GM23338 (cell line): ENCODE measurements around the gene RASA3. TPM values are rescaled to one million over a fixed set of nuclear protein-coding genes. Genes with fewer than 3 reads are reported as not detected.

Source experiments
- ATAC-seq: fragments of 200-7000 bp; cut with Tn5 transposase; 3 replicates; pipeline ENCODE4 v1.9.1; 2020
- DNase-seq: peaks from one replicate; pipeline ENCODE4 v3.0.0-alpha.2; 2015; ENCODE audit warnings: low spot score
- H2AFZ ChIP-seq: fragments of 200-600 bp; sonication (generic); 2 replicates; pipeline ENCODE4 v1.8.0; 2016; ENCODE audit warnings: antibody characterized with exemption, mild to moderate bottlenecking, moderate library complexity
- H3F3A ChIP-seq: fragments of 200-600 bp; sonication (generic); replicated peaks from 2 replicates; pipeline ENCODE4 v1.8.0; 2017; ENCODE audit warnings: antibody characterized with exemption, mixed run types, low read depth
- H3K27ac ChIP-seq: fragments of 200-600 bp; sonication (generic); 2 replicates; pipeline ENCODE4 v1.6.1; 2016; ENCODE audit warnings: low read depth
- H3K27me3 ChIP-seq: fragments of 200-600 bp; sonication (generic); 2 replicates; pipeline ENCODE4 v1.8.0; 2016; ENCODE audit warnings: mild to moderate bottlenecking, mixed run types, moderate library complexity; ENCODE audit not compliant: insufficient read depth
- H3K36me3 ChIP-seq: fragments of 200-600 bp; sonication (generic); 2 replicates; pipeline ENCODE4 v1.8.0; 2016; ENCODE audit warnings: mild to moderate bottlenecking; ENCODE audit not compliant: insufficient read depth
- H3K4me1 ChIP-seq: fragments of 200-600 bp; sonication (generic); 2 replicates; pipeline ENCODE4 v1.8.0; 2016; ENCODE audit warnings: mild to moderate bottlenecking, moderate library complexity; ENCODE audit not compliant: insufficient read depth
- H3K4me2 ChIP-seq: fragments of 200-600 bp; sonication (generic); 2 replicates; pipeline ENCODE4 v1.7.1; 2017; ENCODE audit warnings: mixed run types
- H3K4me3 ChIP-seq: fragments of 200-600 bp; sonication (generic); 2 replicates; pipeline ENCODE4 v1.6.1; 2016; ENCODE audit warnings: mixed run types
- H3K79me2 ChIP-seq: fragments of 200-600 bp; sonication (generic); replicated peaks from 2 replicates; pipeline ENCODE4 v1.8.0; 2017; ENCODE audit warnings: mild to moderate bottlenecking; ENCODE audit not compliant: insufficient read depth
- H3K9me2 ChIP-seq: fragments of 200-600 bp; sonication (generic); 2 replicates; pipeline ENCODE4 v1.8.0; 2017; ENCODE audit not compliant: insufficient read depth
- H4K20me1 ChIP-seq: fragments of 200-600 bp; sonication (generic); replicated peaks from 2 replicates; pipeline ENCODE4 v1.8.0; 2017; ENCODE audit warnings: mild to moderate bottlenecking; ENCODE audit not compliant: insufficient read depth
- H3K27ac Mint-ChIP-seq: 2 replicates; pipeline ENCODE4 v1.8.0; 2020; ENCODE audit warnings: inconsistent platforms, mild to moderate bottlenecking, moderate library complexity, mixed read lengths
- H3K27me3 Mint-ChIP-seq: 3 replicates; pipeline ENCODE4 v1.8.0; 2022; ENCODE audit warnings: low read depth, mild to moderate bottlenecking, moderate library complexity, mixed read lengths, inconsistent platforms; ENCODE audit not compliant: insufficient read depth, poor library complexity
- H3K36me3 Mint-ChIP-seq: 3 replicates; pipeline ENCODE4 v1.8.0; 2021; ENCODE audit warnings: low read depth, mild to moderate bottlenecking, inconsistent platforms, moderate library complexity, mixed read lengths
- H3K4me1 Mint-ChIP-seq: 3 replicates; pipeline ENCODE4 v1.8.0; 2020; ENCODE audit warnings: mild to moderate bottlenecking, inconsistent platforms, mixed read lengths
- H3K4me3 Mint-ChIP-seq: 3 replicates; pipeline ENCODE4 v1.8.0; 2021; ENCODE audit warnings: moderate library complexity, mild to moderate bottlenecking, inconsistent platforms, mixed read lengths
- H3K9me3 Mint-ChIP-seq: 3 replicates; pipeline ENCODE4 v1.8.0; 2020; ENCODE audit warnings: moderate library complexity, mild to moderate bottlenecking, inconsistent platforms, mixed read lengths
- CREB1 ChIP-seq: fragments of 250-450 bp; sonication (Bioruptor Pico); IDR thresholded peaks from 2 replicates; pipeline ENCODE4 v1.5.0; 2020; ENCODE audit warnings: low read depth, mild to moderate bottlenecking, moderate library complexity
- EZH2 ChIP-seq: fragments of 200-600 bp; sonication (generic); IDR thresholded peaks from one replicate; pipeline ENCODE4 v1.8.0; 2017; ENCODE audit warnings: antibody characterized with exemption, mild to moderate bottlenecking, low read depth; ENCODE audit not compliant: unreplicated experiment
- EZH2phosphoT487 ChIP-seq: fragments of 200-600 bp; sonication (generic); IDR thresholded peaks from one replicate; pipeline ENCODE4 v1.8.1; 2018; ENCODE audit warnings: antibody characterized with exemption; ENCODE audit not compliant: unreplicated experiment
- JUNB ChIP-seq: IDR thresholded peaks from one replicate; pipeline ENCODE4 v1.6.1; 2016; ENCODE audit warnings: antibody characterized with exemption; ENCODE audit not compliant: unreplicated experiment
- NANOG ChIP-seq: IDR thresholded peaks from 2 replicates; pipeline ENCODE4 v1.6.1; 2016; ENCODE audit warnings: antibody characterized with exemption, borderline replicate concordance
- POLR2AphosphoS5 ChIP-seq: IDR thresholded peaks from 2 replicates; pipeline ENCODE4 v1.6.1; 2016; ENCODE audit warnings: antibody characterized with exemption, low read depth
- STAT1 ChIP-seq: IDR thresholded peaks from one replicate; pipeline ENCODE4 v1.6.1; 2016; ENCODE audit warnings: antibody characterized with exemption; ENCODE audit not compliant: unreplicated experiment
- ZNF114 ChIP-seq: fragments of 250-450 bp; sonication (Bioruptor Pico); IDR thresholded peaks from 2 replicates; pipeline ENCODE4 v1.5.0; 2020; ENCODE audit warnings: mild to moderate bottlenecking, moderate library complexity
- polyA plus RNA-seq: library from polyadenylated mRNA; unstranded; fragments of >200 nt; fragmentation: Nextera tagmentation; extraction: Ambion mirVana; gene quantifications from 2 replicates; pipeline ENCODE4 v1.2.1, GENCODE V29; 2016
- total RNA-seq: library from RNA; depleted of rRNA; stranded (reverse); fragments of >200 nt; shearing (Covaris generic); gene quantifications from 2 replicates; pipeline ENCODE4 v1.2.3, GENCODE V29; 2014
- TF ChIP-seq, protein P1 (sequence below), 2 experiments: fragments of 200-600 bp in 1 of 2; sonication (generic) in 1 of 2; conservative IDR thresholded peaks; 2 replicates each; pipeline versions ENCODE4 v1.5.1 to v1.6.1; 2016 to 2017; ENCODE audit warnings: antibody characterized with exemption in 2 of 2, low read depth in 2 of 2, mild to moderate bottlenecking in 2 of 2, moderate library complexity in 1 of 2
- TF ChIP-seq, protein P2 (sequence below): fragments of 250-450 bp; sonication (Bioruptor Pico); IDR thresholded peaks from 2 replicates; pipeline ENCODE4 v1.5.0; 2020; ENCODE audit warnings: mild to moderate bottlenecking, moderate library complexity

The RASA3 gene
- total and polyA plus RNA-seq, 2 experiments from 2014 or later = 11.2 to 20.7 TPM

DNA sequence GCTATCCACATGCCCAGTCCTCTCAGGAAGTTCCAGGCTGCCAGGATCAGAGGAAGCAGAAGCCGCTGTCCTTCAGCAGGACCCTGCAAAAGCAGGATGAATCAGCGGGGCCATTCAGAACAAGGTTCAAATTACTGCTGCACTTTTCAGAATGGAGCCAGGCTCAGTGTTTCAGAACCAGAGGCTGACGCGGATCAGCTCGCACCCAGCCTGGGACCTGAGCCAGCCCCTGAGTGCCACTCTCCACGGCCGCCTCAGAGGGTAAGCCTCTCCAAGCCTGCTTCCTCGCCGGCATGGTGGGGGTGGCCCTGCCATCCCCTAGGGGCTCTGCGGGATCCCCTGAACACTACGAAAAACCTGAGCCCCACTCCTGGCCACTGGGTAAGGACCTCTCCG is 24.7 kb downstream of the RASA3 start:
- peaks cover 7% of the 10 kb centered on the region; the same call in 1 of the 2 replicates for H3K4me1 ChIP-seq
- DNase-seq (no peak), ATAC-seq (no peak)
- H3K79me2 ChIP-seq = peaks cover 68% of the 10 kb centered on the region
- peaks cover 3% of the 10 kb centered on the region; the same call in 2 of the 3 replicates for H3K9me3 Mint-ChIP-seq
- H3K4me3 Mint-ChIP-seq = no peak overlapping the region
- no peaks in the 10 kb centered on the region; the same call in 1 of the 2 replicates for H4K20me1 ChIP-seq
- H3K4me3 ChIP-seq = no peak overlapping the region
- H3K36me3 ChIP-seq = no peaks in the 10 kb centered on the region
- no peaks in the 10 kb centered on the region for H3K27me3 ChIP-seq
- TF ChIP-seq ZNF114 (CRISPR knock-in tag) (no peak), JUNB (no peak), EZH2 (no peak), CREB1 (CRISPR knock-in tag) (no peak), POLR2AphosphoS5 (no peak)
- TF ChIP-seq, protein P1, sequence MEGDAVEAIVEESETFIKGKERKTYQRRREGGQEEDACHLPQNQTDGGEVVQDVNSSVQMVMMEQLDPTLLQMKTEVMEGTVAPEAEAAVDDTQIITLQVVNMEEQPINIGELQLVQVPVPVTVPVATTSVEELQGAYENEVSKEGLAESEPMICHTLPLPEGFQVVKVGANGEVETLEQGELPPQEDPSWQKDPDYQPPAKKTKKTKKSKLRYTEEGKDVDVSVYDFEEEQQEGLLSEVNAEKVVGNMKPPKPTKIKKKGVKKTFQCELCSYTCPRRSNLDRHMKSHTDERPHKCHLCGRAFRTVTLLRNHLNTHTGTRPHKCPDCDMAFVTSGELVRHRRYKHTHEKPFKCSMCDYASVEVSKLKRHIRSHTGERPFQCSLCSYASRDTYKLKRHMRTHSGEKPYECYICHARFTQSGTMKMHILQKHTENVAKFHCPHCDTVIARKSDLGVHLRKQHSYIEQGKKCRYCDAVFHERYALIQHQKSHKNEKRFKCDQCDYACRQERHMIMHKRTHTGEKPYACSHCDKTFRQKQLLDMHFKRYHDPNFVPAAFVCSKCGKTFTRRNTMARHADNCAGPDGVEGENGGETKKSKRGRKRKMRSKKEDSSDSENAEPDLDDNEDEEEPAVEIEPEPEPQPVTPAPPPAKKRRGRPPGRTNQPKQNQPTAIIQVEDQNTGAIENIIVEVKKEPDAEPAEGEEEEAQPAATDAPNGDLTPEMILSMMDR (conservative IDR thresholded peaks at IDR 0.05; ENCODE audit: low read depth in 2 of 2) = no peak
- H2AFZ ChIP-seq = no peak overlapping the region
- H3F3A ChIP-seq = no peaks in the 10 kb centered on the region
- H3K27me3 Mint-ChIP-seq = peaks cover 13% of the 10 kb centered on the region
- H3K4me1 Mint-ChIP-seq = peaks cover 36% of the 10 kb centered on the region
- H3K27ac ChIP-seq = no peak overlapping the region; the same call in 1 of the 2 replicates
- H3K27ac Mint-ChIP-seq = no peak overlapping the region; the same call in 1 of the 2 replicates
- peaks cover 2% of the 10 kb centered on the region; the same call in 1 of the 3 replicates for H3K36me3 Mint-ChIP-seq
- H3K4me2 ChIP-seq = no peak overlapping the region
- H3K9me2 ChIP-seq = no peaks in the 10 kb centered on the region

DNA sequence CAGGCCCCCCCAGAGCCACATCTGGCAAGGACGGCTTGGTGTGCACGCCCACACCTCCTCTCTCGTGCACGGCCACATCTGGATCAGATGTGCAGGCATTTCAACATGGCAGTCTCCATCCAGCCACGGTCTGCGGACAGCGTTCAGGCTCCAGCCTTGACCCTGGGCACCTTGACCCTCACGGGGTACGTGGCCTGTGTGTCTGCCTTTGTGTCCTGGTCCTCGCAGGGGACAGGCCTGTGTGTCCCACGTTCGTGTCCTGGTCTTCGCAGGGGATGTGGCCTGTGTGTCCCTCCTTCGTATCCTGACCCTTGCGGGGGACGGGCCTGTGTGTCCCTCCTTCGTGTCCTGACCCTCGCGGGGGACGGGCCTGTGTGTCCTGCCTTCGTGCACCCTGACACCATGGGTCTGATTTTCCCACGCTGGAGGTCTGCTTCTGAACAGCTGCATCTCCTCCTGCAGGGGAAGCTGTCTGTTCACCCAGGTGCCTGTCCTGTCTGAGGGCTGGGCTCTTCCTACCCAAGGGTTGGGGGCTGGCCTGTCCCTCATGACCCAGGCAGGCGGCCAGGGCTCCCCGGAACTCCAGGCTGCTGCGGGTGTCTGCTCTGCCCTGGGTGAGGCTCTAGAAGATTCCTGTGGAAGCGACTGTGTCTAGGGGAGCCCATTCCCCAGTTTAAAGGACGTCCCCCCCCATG is 25.3 kb downstream of the RASA3 start:
- ATAC-seq = no peak
- H3K36me3 ChIP-seq = no peaks in the 10 kb centered on the region
- no peaks in the 10 kb centered on the region for H3F3A ChIP-seq
- H2AFZ ChIP-seq = no peak overlapping the region
- H3K9me2 ChIP-seq = no peaks in the 10 kb centered on the region
- H3K27ac ChIP-seq = no peak overlapping the region; the same call in 1 of the 2 replicates
- no peak overlapping the region for H3K4me2 ChIP-seq
- Mint-ChIP-seq H3K27me3 (peaks cover 9% of the 10 kb centered on the region), H3K27ac (no peak overlapping the region), H3K4me1 (peaks cover 30% of the 10 kb centered on the region), H3K9me3 (peaks cover 3% of the 10 kb centered on the region; the same call in 2 of the 3 replicates), H3K36me3 (peaks cover 2% of the 10 kb centered on the region; the same call in 1 of the 3 replicates), H3K4me3 (no peak overlapping the region)
- peaks cover 1% of the 10 kb centered on the region; the same call in 1 of the 2 replicates for H3K4me1 ChIP-seq
- no peak for DNase-seq
- peaks cover 68% of the 10 kb centered on the region for H3K79me2 ChIP-seq
- no peak overlapping the region for H3K4me3 ChIP-seq
- no peaks in the 10 kb centered on the region for H3K27me3 ChIP-seq
- no peaks in the 10 kb centered on the region; the same call in 1 of the 2 replicates for H4K20me1 ChIP-seq
- TF ChIP-seq EZH2 = no peak
- TF ChIP-seq, protein P2, sequence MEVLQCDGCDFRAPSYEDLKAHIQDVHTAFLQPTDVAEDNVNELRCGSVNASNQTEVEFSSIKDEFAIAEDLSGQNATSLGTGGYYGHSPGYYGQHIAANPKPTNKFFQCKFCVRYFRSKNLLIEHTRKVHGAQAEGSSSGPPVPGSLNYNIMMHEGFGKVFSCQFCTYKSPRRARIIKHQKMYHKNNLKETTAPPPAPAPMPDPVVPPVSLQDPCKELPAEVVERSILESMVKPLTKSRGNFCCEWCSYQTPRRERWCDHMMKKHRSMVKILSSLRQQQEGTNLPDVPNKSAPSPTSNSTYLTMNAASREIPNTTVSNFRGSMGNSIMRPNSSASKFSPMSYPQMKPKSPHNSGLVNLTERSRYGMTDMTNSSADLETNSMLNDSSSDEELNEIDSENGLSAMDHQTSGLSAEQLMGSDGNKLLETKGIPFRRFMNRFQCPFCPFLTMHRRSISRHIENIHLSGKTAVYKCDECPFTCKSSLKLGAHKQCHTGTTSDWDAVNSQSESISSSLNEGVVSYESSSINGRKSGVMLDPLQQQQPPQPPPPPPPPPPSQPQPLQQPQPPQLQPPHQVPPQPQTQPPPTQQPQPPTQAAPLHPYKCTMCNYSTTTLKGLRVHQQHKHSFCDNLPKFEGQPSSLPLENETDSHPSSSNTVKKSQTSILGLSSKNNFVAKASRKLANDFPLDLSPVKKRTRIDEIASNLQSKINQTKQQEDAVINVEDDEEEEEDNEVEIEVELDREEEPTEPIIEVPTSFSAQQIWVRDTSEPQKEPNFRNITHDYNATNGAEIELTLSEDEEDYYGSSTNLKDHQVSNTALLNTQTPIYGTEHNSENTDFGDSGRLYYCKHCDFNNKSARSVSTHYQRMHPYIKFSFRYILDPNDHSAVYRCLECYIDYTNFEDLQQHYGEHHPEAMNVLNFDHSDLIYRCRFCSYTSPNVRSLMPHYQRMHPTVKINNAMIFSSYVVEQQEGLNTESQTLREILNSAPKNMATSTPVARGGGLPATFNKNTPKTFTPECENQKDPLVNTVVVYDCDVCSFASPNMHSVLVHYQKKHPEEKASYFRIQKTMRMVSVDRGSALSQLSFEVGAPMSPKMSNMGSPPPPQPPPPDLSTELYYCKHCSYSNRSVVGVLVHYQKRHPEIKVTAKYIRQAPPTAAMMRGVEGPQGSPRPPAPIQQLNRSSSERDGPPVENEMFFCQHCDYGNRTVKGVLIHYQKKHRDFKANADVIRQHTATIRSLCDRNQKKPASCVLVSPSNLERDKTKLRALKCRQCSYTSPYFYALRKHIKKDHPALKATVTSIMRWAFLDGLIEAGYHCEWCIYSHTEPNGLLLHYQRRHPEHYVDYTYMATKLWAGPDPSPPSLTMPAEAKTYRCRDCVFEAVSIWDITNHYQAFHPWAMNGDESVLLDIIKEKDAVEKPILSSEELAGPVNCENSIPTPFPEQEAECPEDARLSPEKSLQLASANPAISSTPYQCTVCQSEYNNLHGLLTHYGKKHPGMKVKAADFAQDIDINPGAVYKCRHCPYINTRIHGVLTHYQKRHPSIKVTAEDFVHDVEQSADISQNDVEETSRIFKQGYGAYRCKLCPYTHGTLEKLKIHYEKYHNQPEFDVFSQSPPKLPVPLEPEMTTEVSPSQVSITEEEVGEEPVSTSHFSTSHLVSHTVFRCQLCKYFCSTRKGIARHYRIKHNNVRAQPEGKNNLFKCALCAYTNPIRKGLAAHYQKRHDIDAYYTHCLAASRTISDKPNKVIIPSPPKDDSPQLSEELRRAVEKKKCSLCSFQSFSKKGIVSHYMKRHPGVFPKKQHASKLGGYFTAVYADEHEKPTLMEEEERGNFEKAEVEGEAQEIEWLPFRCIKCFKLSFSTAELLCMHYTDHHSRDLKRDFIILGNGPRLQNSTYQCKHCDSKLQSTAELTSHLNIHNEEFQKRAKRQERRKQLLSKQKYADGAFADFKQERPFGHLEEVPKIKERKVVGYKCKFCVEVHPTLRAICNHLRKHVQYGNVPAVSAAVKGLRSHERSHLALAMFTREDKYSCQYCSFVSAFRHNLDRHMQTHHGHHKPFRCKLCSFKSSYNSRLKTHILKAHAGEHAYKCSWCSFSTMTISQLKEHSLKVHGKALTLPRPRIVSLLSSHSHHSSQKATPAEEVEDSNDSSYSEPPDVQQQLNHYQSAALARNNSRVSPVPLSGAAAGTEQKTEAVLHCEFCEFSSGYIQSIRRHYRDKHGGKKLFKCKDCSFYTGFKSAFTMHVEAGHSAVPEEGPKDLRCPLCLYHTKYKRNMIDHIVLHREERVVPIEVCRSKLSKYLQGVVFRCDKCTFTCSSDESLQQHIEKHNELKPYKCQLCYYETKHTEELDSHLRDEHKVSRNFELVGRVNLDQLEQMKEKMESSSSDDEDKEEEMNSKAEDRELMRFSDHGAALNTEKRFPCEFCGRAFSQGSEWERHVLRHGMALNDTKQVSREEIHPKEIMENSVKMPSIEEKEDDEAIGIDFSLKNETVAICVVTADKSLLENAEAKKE (CRISPR knock-in tag) = no peak
- TF ChIP-seq, protein P1 (conservative IDR thresholded peaks at IDR 0.05; ENCODE audit: low read depth in 2 of 2) = no peak
- no peak for TF ChIP-seq NANOG
- no peak for TF ChIP-seq CREB1 (CRISPR knock-in tag)
- no peak for TF ChIP-seq STAT1
- no peak for TF ChIP-seq EZH2phosphoT487
- TF ChIP-seq POLR2AphosphoS5 = no peak
- no peak for TF ChIP-seq JUNB
